Body of pancreas (tissue), 4 donors: ENCODE measurements around the gene UGGT1. TPM values are rescaled to one million over a fixed set of nuclear protein-coding genes. Genes with fewer than 3 reads are reported as not detected.

ENCODE experiments used
- ATAC-seq: fragments of 150-250 bp; one replicate; pipeline ENCODE4 v1.9.1; 2016
- DNase-seq, 4 donors: peaks; one replicate each; pipeline ENCODE4 v3.0.0-alpha.2; 2019
- H3K27ac ChIP-seq, 4 donors: fragments of 200-600 bp; sonication (generic); 1 replicate in 3 of 4; 2 replicates in 1 of 4; pipeline versions ENCODE4 v1.5.1 to v1.6.1; 2016 to 2019; ENCODE audit warnings: mild to moderate bottlenecking in 1 of 4, mixed read lengths in 1 of 4, moderate library complexity in 1 of 4
- H3K27me3 ChIP-seq, 2 donors: fragments of 200-600 bp; sonication (generic); one replicate each; pipeline ENCODE4 v1.6.0; 2016; ENCODE audit warnings: mild to moderate bottlenecking in 1 of 2
- H3K36me3 ChIP-seq, 2 donors: fragments of 200-600 bp; sonication (generic); replicated peaks in 1 of 2; 2 replicates each; pipeline ENCODE4 v1.5.1; 2016; ENCODE audit warnings: low read depth in 2 of 2; ENCODE audit not compliant: insufficient read depth in 1 of 2
- H3K4me1 ChIP-seq: fragments of 200-600 bp; sonication (generic); one replicate; pipeline ENCODE4 v1.6.0; 2016
- H3K4me3 ChIP-seq, 2 donors: fragments of 200-600 bp; sonication (generic); 1 replicate in 1 of 2; 2 replicates in 1 of 2; pipeline ENCODE4 v1.5.1; 2016 to 2019
- H3K9me3 ChIP-seq, 3 donors: fragments of 200-600 bp; sonication (generic); 1 replicate in 2 of 3; 2 replicates in 1 of 3; pipeline ENCODE4 v1.5.1; 2016
- CTCF ChIP-seq, 7 experiments: fragments of 450-650 bp in 4 of 7; fragments of 200-600 bp in 3 of 7; sonication (generic) in 3 of 7; IDR thresholded peaks; one replicate each; pipeline ENCODE4 v1.5.1; 2016 to 2019; ENCODE audit warnings: antibody characterized with exemption in 7 of 7
- POLR2A ChIP-seq, 3 donors: fragments of 450-650 bp; IDR thresholded peaks; one replicate each; pipeline ENCODE4 v1.6.1; 2016; ENCODE audit warnings: antibody characterized with exemption in 3 of 3, mild to moderate bottlenecking in 2 of 3
- WGBS, 2 donors: methylation state at CpG; one replicate each; pipeline ENCODE4 v1.1.5; 2017; 5-methylcytosine and 5-hydroxymethylcytosine counted together
- intact Hi-C: fragments of 100-400 bp; cut with DNase I; formaldehyde crosslinking; loops from one replicate; pipeline ENCODE4 v1.15.1; 2023
- total RNA-seq, 2 donors: library from RNA; depleted of rRNA; stranded (reverse); fragments of >200 nt; gene quantifications; one replicate each; pipeline ENCODE4 v1.1.0, GENCODE V29; 2016

The UGGT1 gene
- total RNA-seq, 2 donors from 2014 or later = 38.2 to 42.0 TPM

GRCh38 chr2:128158176-128158575, 67.2 kb downstream of the UGGT1 start:
- WGBS, 2 donors = 100% methylated on average over 1 of the region's 1 CpG
- ATAC-seq = no peak
- Histone ChIP-seq H3K27ac (no peak overlapping the region), H3K4me1 (peaks cover 28% of the 10 kb centered on the region), H3K36me3 (peaks cover 9 to 20% of the 10 kb centered on the region in 2 donors), H3K27me3 (no peaks in the 10 kb centered on the region), H3K9me3 (no peaks in the 10 kb centered on the region), H3K4me3 (no peak overlapping the region)
- DNase-seq = no peak
- TF ChIP-seq CTCF (IDR thresholded peaks at IDR 0.05) (no peak), POLR2A (IDR thresholded peaks at IDR 0.05) (no peak)
- intact Hi-C loops = no loop called here

DNA sequence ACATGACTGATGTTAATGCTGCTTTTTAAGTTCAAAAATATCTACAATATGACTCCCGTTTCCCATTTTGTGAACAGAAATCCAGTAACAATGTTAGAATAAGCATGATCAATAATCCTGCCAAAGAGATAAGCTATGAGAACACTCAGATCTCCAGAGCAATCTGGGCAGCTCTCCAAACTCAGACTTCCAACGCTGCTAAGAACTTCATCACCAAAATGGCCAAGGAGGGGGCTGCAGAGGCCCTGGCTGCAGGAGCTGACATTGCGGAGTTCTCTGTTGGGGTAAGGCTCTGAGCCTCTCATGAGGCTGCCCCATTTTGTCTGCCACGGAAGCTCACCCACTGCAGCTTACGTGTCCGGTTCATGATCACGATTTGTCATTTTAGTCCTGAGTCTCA, 68.4 kb downstream of the UGGT1 start:
- 65 to 70% methylated on average over 7 of the region's 7 CpGs for WGBS, 2 donors
- peaks cover 9 to 16% of the 10 kb centered on the region in 2 donors for H3K36me3 ChIP-seq
- no peaks in the 10 kb centered on the region for H3K27me3 ChIP-seq
- H3K27ac ChIP-seq = peak overlapping the region in 1 of 4 donors; percentile 20
- TF ChIP-seq POLR2A (IDR thresholded peaks at IDR 0.05) (no peak), CTCF (IDR thresholded peaks at IDR 0.05) (no peak)
- H3K9me3 ChIP-seq = no peaks in the 10 kb centered on the region
- peaks cover 28% of the 10 kb centered on the region for H3K4me1 ChIP-seq
- ATAC-seq (no peak), DNase-seq (peak in 1 of 4 donors; percentile 17)
- H3K4me3 ChIP-seq = no peak overlapping the region
- intact Hi-C loops = no loop called here

DNA sequence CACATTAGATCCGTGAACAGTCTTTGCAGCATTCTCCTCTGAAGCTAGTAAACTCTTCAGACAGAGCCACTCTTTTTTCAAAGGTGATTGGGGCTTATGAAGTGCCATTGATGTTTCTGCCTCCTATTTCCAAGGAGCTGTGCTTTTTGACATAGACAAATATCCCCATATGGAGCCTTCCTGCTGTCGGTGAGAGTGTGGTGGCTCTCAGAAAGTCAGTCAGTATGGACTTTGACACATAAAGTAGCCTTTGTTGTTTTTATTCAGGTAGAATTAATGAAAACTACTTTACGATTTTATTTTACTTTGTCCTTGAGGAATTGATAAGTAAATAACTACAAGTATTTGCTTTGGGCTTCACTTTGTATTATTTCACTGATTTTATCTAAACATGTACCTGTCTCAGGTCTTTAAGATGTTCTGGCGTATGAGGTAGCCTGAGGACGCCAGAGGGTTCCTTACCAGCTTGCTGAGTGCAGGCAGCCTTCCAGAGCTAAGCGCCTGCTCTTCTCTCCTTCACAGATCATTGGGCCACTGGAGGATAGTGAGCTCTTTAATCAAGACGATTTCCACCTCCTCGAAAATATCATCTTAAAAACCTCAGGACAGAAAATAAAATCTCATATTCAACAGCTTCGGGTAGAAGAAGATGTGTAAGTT, 69.7 kb downstream of the UGGT1 start:
- intact Hi-C loops = no loop called here
- H3K4me1 ChIP-seq = peaks cover 28% of the 10 kb centered on the region
- no peaks in the 10 kb centered on the region for H3K9me3 ChIP-seq
- TF ChIP-seq CTCF (IDR thresholded peaks at IDR 0.05) = no peak
- TF ChIP-seq POLR2A (IDR thresholded peaks at IDR 0.05) = no peak
- WGBS, 2 donors = 53 to 63% methylated on average over 9 of the region's 9 CpGs
- H3K4me3 ChIP-seq = no peak overlapping the region
- peaks cover 9 to 15% of the 10 kb centered on the region in 2 donors for H3K36me3 ChIP-seq
- H3K27ac ChIP-seq = peak overlapping the region in 2 of 4 donors; percentile 3 to 44
- no peaks in the 10 kb centered on the region for H3K27me3 ChIP-seq
- no peak for DNase-seq
- ATAC-seq = no peak

GRCh38 chr2:128162266-128162665, 71.3 kb downstream of the UGGT1 start:
- ATAC-seq = no peak
- H3K4me3 ChIP-seq = no peak overlapping the region
- intact Hi-C loops = no loop called here

More at GRCh38 chr2:128162266-128162665, 71.3 kb downstream of the UGGT1 start:
- peak in 1 of 4 donors; percentile 21 for DNase-seq
- Histone ChIP-seq H3K27me3 (no peaks in the 10 kb centered on the region), H3K4me1 (peaks cover 28% of the 10 kb centered on the region), H3K9me3 (no peaks in the 10 kb centered on the region), H3K36me3 (peaks cover 3 to 10% of the 10 kb centered on the region in 2 donors), H3K27ac (no peak overlapping the region)
- 90 to 93% methylated on average over 2 of the region's 2 CpGs for WGBS, 2 donors
- TF ChIP-seq POLR2A (IDR thresholded peaks at IDR 0.05) = no peak
- TF ChIP-seq CTCF (IDR thresholded peaks at IDR 0.05) = no peak
